SK-N-SH (cell line): ENCODE measurements around the gene SH3BP5L. TPM values are rescaled to one million over a fixed set of nuclear protein-coding genes. Genes with fewer than 3 reads are reported as not detected.

Experiments used
- CTCF ChIA-PET: fragments of 300-600, 350-600 bp; formaldehyde crosslinking; extraction: SDS; loops from one replicate; lab custom pipeline; 2021; lab: Yijun Ruan, JAX
- POLR2A ChIA-PET: fragments of 350-600 bp; sonication (Branson Sonifier 250); formaldehyde crosslinking; extraction: SDS; loops from one replicate; lab custom pipeline; 2020; ENCODE audit warnings: antibody characterized with exemption, inconsistent platforms; lab: Yijun Ruan, JAX
- DNase-seq: peaks from one replicate; pipeline ENCODE4 v3.0.0; 2012
- H2AFZ ChIP-seq: fragments of 200-600 bp; sonication (generic); 2 replicates; pipeline ENCODE4 v1.8.1; 2016; ENCODE audit warnings: antibody characterized with exemption, mild to moderate bottlenecking, low read depth
- H3F3A ChIP-seq: fragments of 200-600 bp; sonication (generic); replicated peaks from 2 replicates; pipeline ENCODE3; 2016; ENCODE audit warnings: antibody characterized with exemption, mild to moderate bottlenecking; ENCODE audit not compliant: insufficient read depth
- H3K27ac ChIP-seq, 2 experiments: fragments of 200-500 bp in 1 of 2; fragments of 200-600 bp in 1 of 2; sonication (Bioruptor generic) in 1 of 2; sonication (generic), shearing (Covaris generic) in 1 of 2; 2 replicates each; pipeline versions ENCODE4 v1.5.1 to v1.6.1; 2014 to 2016; ENCODE audit warnings: low read depth in 2 of 2, inconsistent platforms in 1 of 2, low read length in 1 of 2, mild to moderate bottlenecking in 1 of 2, mixed read lengths in 1 of 2
- H3K27me3 ChIP-seq: fragments of 200-600 bp; sonication (generic), shearing (Covaris generic); 2 replicates; pipeline ENCODE4 v1.6.1; 2016; ENCODE audit warnings: mixed run types; ENCODE audit not compliant: insufficient read depth
- H3K36me3 ChIP-seq, 2 experiments: fragments of 200-500 bp in 1 of 2; fragments of 200-600 bp in 1 of 2; sonication (Bioruptor generic) in 1 of 2; sonication (generic) in 1 of 2; replicated peaks in 1 of 2; 2 replicates each; pipeline versions ENCODE3 to v1.5.1; 2014 to 2016; ENCODE audit warnings: low read length in 1 of 2, mild to moderate bottlenecking in 1 of 2; ENCODE audit not compliant: insufficient read depth in 2 of 2, control insufficient read depth in 1 of 2
- H3K4me1 ChIP-seq, 2 experiments: fragments of 200-500 bp in 1 of 2; fragments of 200-600 bp in 1 of 2; sonication (Bioruptor generic) in 1 of 2; sonication (generic), shearing (Covaris generic) in 1 of 2; 2 replicates each; pipeline versions ENCODE4 v1.5.1 to v1.6.1; 2014 to 2016; ENCODE audit warnings: low read depth in 1 of 2, low read length in 1 of 2, mixed run types in 1 of 2; ENCODE audit not compliant: insufficient read depth in 2 of 2, control insufficient read depth in 1 of 2
- H3K4me2 ChIP-seq: fragments of 200-600 bp; sonication (generic), shearing (Covaris generic); 2 replicates; pipeline ENCODE4 v1.6.1; 2017; ENCODE audit warnings: mixed run types
- H3K4me3 ChIP-seq, 2 experiments: fragments of 200-500 bp in 1 of 2; fragments of 200-600 bp in 1 of 2; sonication (Bioruptor generic) in 1 of 2; sonication (generic), shearing (Covaris generic) in 1 of 2; 2 replicates each; pipeline versions ENCODE4 v1.5.1 to v1.8.1; 2014 to 2016; ENCODE audit warnings: low read depth in 2 of 2, inconsistent platforms in 1 of 2, low read length in 1 of 2, mild to moderate bottlenecking in 1 of 2, mixed read lengths in 1 of 2, moderate library complexity in 1 of 2
- H3K79me2 ChIP-seq: fragments of 200-600 bp; sonication (generic); 2 replicates; pipeline ENCODE4 v1.8.1; 2017; ENCODE audit warnings: mild to moderate bottlenecking; ENCODE audit not compliant: insufficient read depth
- H3K9ac ChIP-seq: fragments of 200-600 bp; sonication (generic); 2 replicates; pipeline ENCODE4 v1.6.1; 2017; ENCODE audit warnings: mixed run types
- H3K9me2 ChIP-seq: fragments of 200-600 bp; sonication (generic); 2 replicates; pipeline ENCODE4 v1.6.1; 2017; ENCODE audit warnings: mixed run types
- H3K9me3 ChIP-seq: fragments of 200-600 bp; sonication (generic); 2 replicates; pipeline ENCODE4 v1.6.1; 2017; ENCODE audit warnings: mixed run types, mild to moderate bottlenecking, moderate library complexity
- H4K20me1 ChIP-seq: fragments of 200-600 bp; sonication (generic); 2 replicates; pipeline ENCODE4 v1.6.1; 2017; ENCODE audit warnings: mild to moderate bottlenecking, mixed run types; ENCODE audit not compliant: insufficient read depth
- CHD2 ChIP-seq: fragments of 150-350 bp; IDR thresholded peaks from 2 replicates; pipeline ENCODE4 v1.6.1; 2018; ENCODE audit warnings: low read length; ENCODE audit not compliant: partially characterized antibody
- CTCF ChIP-seq: fragments of 200-600 bp; sonication (generic); IDR thresholded peaks from 2 replicates; pipeline ENCODE4 v1.6.1; 2017; ENCODE audit warnings: antibody characterized with exemption, mild to moderate bottlenecking, moderate library complexity
- ELF1 ChIP-seq: IDR thresholded peaks from 2 replicates; pipeline ENCODE4 v1.4.0; 2012
- EP300 ChIP-seq, 2 experiments: IDR thresholded peaks; 2 replicates each; pipeline versions ENCODE4 v1.4.0 to v1.6.1; 2012; ENCODE audit warnings: borderline replicate concordance in 1 of 2, low read depth in 1 of 2, low read length in 1 of 2
- EZH2phosphoT487 ChIP-seq: fragments of 200-600 bp; sonication (generic); IDR thresholded peaks from 2 replicates; pipeline ENCODE4 v1.6.1; 2017; ENCODE audit warnings: low read depth, mixed run types, mild to moderate bottlenecking, antibody characterized with exemption, moderate library complexity, borderline replicate concordance
- GABPA ChIP-seq: IDR thresholded peaks from 2 replicates; pipeline ENCODE4 v1.4.0; 2012; ENCODE audit warnings: low read depth, mild to moderate bottlenecking
- GATA2 ChIP-seq: sonication (generic); formaldehyde crosslinking; IDR thresholded peaks from 2 replicates; pipeline ENCODE4 v1.5.0; 2020; ENCODE audit warnings: mild to moderate bottlenecking, missing genetic modification reagents
- JUND ChIP-seq: IDR thresholded peaks from 2 replicates; pipeline ENCODE4 v1.4.0; 2012
- MEF2A ChIP-seq: IDR thresholded peaks from 2 replicates; pipeline ENCODE4 v1.4.0; 2012; ENCODE audit warnings: low read depth, borderline replicate concordance
- NRF1 ChIP-seq: IDR thresholded peaks from 2 replicates; pipeline ENCODE4 v1.6.1; 2012; ENCODE audit warnings: low read depth, mild to moderate bottlenecking, low read length
- POLR2AphosphoS5 ChIP-seq: IDR thresholded peaks from 2 replicates; pipeline ENCODE4 v1.6.1; 2012; ENCODE audit warnings: low read depth, low read length
- RAD21 ChIP-seq: IDR thresholded peaks from 2 replicates; pipeline ENCODE4 v1.6.1; 2012; ENCODE audit warnings: mild to moderate bottlenecking, low read length
- REST ChIP-seq: IDR thresholded peaks from 2 replicates; pipeline ENCODE4 v1.6.1; 2012; ENCODE audit warnings: mild to moderate bottlenecking, low read depth, low read length, moderate library complexity
- RFX5 ChIP-seq: IDR thresholded peaks from 2 replicates; pipeline ENCODE4 v1.6.1; 2012; ENCODE audit warnings: mild to moderate bottlenecking, improper control_type of control experiment, low read length
- TAF1 ChIP-seq: IDR thresholded peaks from 2 replicates; pipeline ENCODE4 v1.6.1; 2012; ENCODE audit warnings: low read depth, mild to moderate bottlenecking, low read length, moderate library complexity, borderline replicate concordance
- USF2 ChIP-seq: fragments of 150-350 bp; IDR thresholded peaks from 2 replicates; pipeline ENCODE4 v1.6.1; 2017; ENCODE audit warnings: antibody characterized with exemption, low read length, low read depth, borderline replicate concordance
- ZBTB33 ChIP-seq: IDR thresholded peaks from 2 replicates; pipeline ENCODE4 v1.4.0; 2012; ENCODE audit warnings: low read depth, borderline replicate concordance
- WGBS: methylation state at CpG from one replicate; pipeline ENCODE4 v1.1.6; 2017; ENCODE audit warnings: low lambda C conversion rate; 5-methylcytosine and 5-hydroxymethylcytosine counted together
- polyA plus RNA-seq, 3 experiments: library from polyadenylated mRNA; depleted of rRNA; stranded (reverse); fragments of >200 nt; gene quantifications; 2 replicates each; pipeline ENCODE4 v1.2.3, GENCODE V29; 2012

Gene SH3BP5L
- polyA plus RNA-seq, 1 of the 3 experiments (the other 2 are of a cell fraction), result 32.1 TPM

- H3K27me3 ChIP-seq, result peaks cover 12% of the 10 kb centered on the region; the same call in 1 of the 2 replicates
- H3K9me2 ChIP-seq, result no peaks in the 10 kb centered on the region
- H2AFZ ChIP-seq, result no peak overlapping the region
- H3K4me1 ChIP-seq, result no peaks in the 10 kb centered on the region
- 0% methylated on average over 3 of the region's 3 CpGs for WGBS
- no peak overlapping the region for H3K4me2 ChIP-seq
- ChIA-PET POLR2A (no interaction called here), CTCF (no interaction called here)
- DNase-seq, result no peak
- H3K79me2 ChIP-seq, result no peaks in the 10 kb centered on the region
- no peaks in the 10 kb centered on the region for H4K20me1 ChIP-seq
- no peak overlapping the region for H3K4me3 ChIP-seq
- H3K36me3 ChIP-seq, result no peaks in the 10 kb centered on the region
- TF ChIP-seq EP300 (IDR thresholded peaks at IDR 0.05; ENCODE audit: borderline replicate concordance in 1 of 2, low read depth in 1 of 2, low read length in 1 of 2) (no peak), RFX5 (no peak), GABPA (no peak), EZH2phosphoT487 (no peak), MEF2A (no peak), RAD21 (no peak), TAF1 (no peak), CHD2 (no peak), ZBTB33 (no peak), NRF1 (no peak), GATA2 (no peak)
- no peaks in the 10 kb centered on the region for H3F3A ChIP-seq
- no peak overlapping the region for H3K9ac ChIP-seq
- no peaks in the 10 kb centered on the region for H3K9me3 ChIP-seq
- no peak overlapping the region for H3K27ac ChIP-seq
Observed at GRCh38 chr1:248788327-248788726, 37.4 kb downstream of the SH3BP5L start.

GRCh38 chr1:248787430-248787829 lies 38.3 kb downstream of the SH3BP5L start:
- H2AFZ ChIP-seq, result no peak overlapping the region
- 8% methylated on average over 4 of the region's 4 CpGs for WGBS
- no peak overlapping the region for H3K9ac ChIP-seq
- H3K79me2 ChIP-seq, result no peaks in the 10 kb centered on the region
- no peak for DNase-seq
- no peaks in the 10 kb centered on the region for H3K9me2 ChIP-seq
- no peaks in the 10 kb centered on the region for H3F3A ChIP-seq
- no peaks in the 10 kb centered on the region for H4K20me1 ChIP-seq
- no peaks in the 10 kb centered on the region for H3K36me3 ChIP-seq
- no peak overlapping the region for H3K4me2 ChIP-seq
- H3K27me3 ChIP-seq, result peaks cover 19% of the 10 kb centered on the region
- H3K4me1 ChIP-seq, result peaks cover 0 to 4% of the 10 kb centered on the region in 2 experiments; a peak in 1 of 4 replicates
- ChIA-PET POLR2A (no interaction called here), CTCF (interaction anchor here (0.8 to 2.2 kb wide), 2 partner anchors 19 to 164 kb away, joined by 3 to 7 read pairs; no protein-coding TSS in a partner anchor)
- H3K27ac ChIP-seq, result no peak overlapping the region
- no peak overlapping the region for H3K4me3 ChIP-seq
- no peaks in the 10 kb centered on the region for H3K9me3 ChIP-seq
- TF ChIP-seq GATA2, result no peak
- no peak for TF ChIP-seq POLR2AphosphoS5
- TF ChIP-seq CTCF, result no peak
- TF ChIP-seq NRF1, result no peak
- TF ChIP-seq ELF1, result no peak
- TF ChIP-seq JUND, result no peak
- no peak for TF ChIP-seq REST
- TF ChIP-seq ZBTB33, result no peak
- TF ChIP-seq RAD21, result no peak
- TF ChIP-seq USF2, result no peak
